Stimulated activated CD8-positive, alpha-beta memory T cell treated with anti-CD3 and anti-CD28 coated beads, Interleukin-15, amount 100 ng/mL, for 1 hour (primary cell): ENCODE measurements around the gene LIPN.

Experiments used
- DNase-seq: peaks from one replicate; pipeline ENCODE4 v3.0.0-alpha.2; 2020; ENCODE audit warnings: low read depth

Gene LIPN

GRCh38 chr10:88786032-88786770, 26.4 kb downstream of the LIPN start:
- no peak for DNase-seq

GRCh38 chr10:88787463-88787862, 27.6 kb downstream of the LIPN start:
- no peak for DNase-seq

GRCh38 chr10:88788924-88789323, 29.1 kb downstream of the LIPN start:
- no peak for DNase-seq

- no peak for DNase-seq
Observed at GRCh38 chr10:88791924-88792323, 32.1 kb downstream of the LIPN start.

GRCh38 chr10:88792661-88793060, 32.8 kb downstream of the LIPN start:
- DNase-seq: no peak

- DNase-seq: no peak
Observed at GRCh38 chr10:88793712-88794299, 34.0 kb downstream of the LIPN start.

- DNase-seq: no peak
Observed at GRCh38 chr10:88794731-88795130, 34.9 kb downstream of the LIPN start.

GRCh38 chr10:88800152-88801125, 40.6 kb downstream of the LIPN start:
- no peak for DNase-seq

- no peak for DNase-seq
Observed at GRCh38 chr10:88802523-88803285, 42.9 kb downstream of the LIPN start, which contains the start of gene LIPM. TSS of gene LIPM (plus strand) at chr10:88802730. CDS start at chr10:88802897, 167 bp downstream.

- no peak for DNase-seq
Observed at GRCh38 chr10:88803641-88804040, 43.8 kb downstream of the LIPN start.

GRCh38 chr10:88804083-88804812, 44.4 kb downstream of the LIPN start:
- DNase-seq: no peak

- DNase-seq: no peak
Observed at GRCh38 chr10:88805361-88805760, 45.5 kb downstream of the LIPN start.

- DNase-seq: no peak
Observed at GRCh38 chr10:88805924-88806323, 46.1 kb downstream of the LIPN start.

- DNase-seq: no peak
Observed at GRCh38 chr10:88809621-88810020, 49.8 kb downstream of the LIPN start.

- no peak for DNase-seq
Observed at GRCh38 chr10:88810196-88810961, 50.6 kb downstream of the LIPN start.

GRCh38 chr10:88813200-88813599, 53.4 kb downstream of the LIPN start:
- DNase-seq: no peak

GRCh38 chr10:88819290-88819689, 59.5 kb downstream of the LIPN start:
- no peak for DNase-seq

- DNase-seq: no peak
Observed at GRCh38 chr10:88820748-88821401, 61.1 kb downstream of the LIPN start.

GRCh38 chr10:88826388-88826787, 66.6 kb downstream of the LIPN start:
- no peak for DNase-seq

- DNase-seq: no peak
Observed at GRCh38 chr10:88827671-88828070, 67.9 kb downstream of the LIPN start.
